H4 (cell line): ENCODE measurements around the gene UPK2. TPM values are rescaled to one million over a fixed set of nuclear protein-coding genes. Genes with fewer than 3 reads are reported as not detected.
A peak's percentile ranks its signal among the peaks of the same experiment; 100 is the strongest.

Source experiments
- DNase-seq: peaks from one replicate; pipeline ENCODE4 v3.0.0-alpha.2; 2015; ENCODE audit warnings: low spot score
- total RNA-seq: library from RNA; depleted of rRNA; stranded (reverse); fragments of >200 nt; shearing (Covaris generic); gene quantifications from 2 replicates; pipeline ENCODE4 v1.2.3, GENCODE V29; 2014

UPK2 gene
- total RNA-seq, 1 experiment from 2014 or later, result not detected

DNA sequence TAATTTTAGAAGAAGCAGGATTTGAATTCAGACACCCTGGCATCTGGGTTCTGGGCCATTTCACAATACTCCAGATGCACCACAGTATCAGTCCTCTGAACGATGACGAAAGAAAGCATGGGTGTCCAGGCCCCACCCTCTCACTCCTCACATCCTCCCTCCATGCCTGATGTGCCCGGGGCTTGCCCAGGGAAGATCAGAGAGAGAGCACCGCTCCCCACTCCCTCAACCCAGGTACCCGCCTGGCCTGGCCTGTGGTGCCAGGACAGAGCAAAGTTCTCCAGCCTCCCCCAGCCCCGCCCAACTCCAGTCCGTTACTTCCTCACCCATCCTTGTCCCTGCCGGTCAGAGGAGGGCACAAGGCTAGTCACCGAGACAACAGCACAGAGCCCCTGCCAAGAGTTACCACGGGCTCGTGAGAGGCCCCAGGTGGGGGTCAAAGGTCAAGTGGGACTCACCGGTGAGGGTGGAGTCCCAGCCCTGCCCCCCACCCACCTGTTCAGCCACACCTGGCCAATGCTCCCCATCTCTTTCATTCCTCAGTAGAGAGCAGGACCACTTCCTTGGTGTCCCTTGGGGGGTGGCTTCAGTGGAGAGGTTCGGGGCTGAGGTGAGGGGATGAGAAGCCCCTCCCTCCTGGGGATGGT is 38.5 kb upstream of the UPK2 start:
- DNase-seq, result peak; percentile 83

DNA sequence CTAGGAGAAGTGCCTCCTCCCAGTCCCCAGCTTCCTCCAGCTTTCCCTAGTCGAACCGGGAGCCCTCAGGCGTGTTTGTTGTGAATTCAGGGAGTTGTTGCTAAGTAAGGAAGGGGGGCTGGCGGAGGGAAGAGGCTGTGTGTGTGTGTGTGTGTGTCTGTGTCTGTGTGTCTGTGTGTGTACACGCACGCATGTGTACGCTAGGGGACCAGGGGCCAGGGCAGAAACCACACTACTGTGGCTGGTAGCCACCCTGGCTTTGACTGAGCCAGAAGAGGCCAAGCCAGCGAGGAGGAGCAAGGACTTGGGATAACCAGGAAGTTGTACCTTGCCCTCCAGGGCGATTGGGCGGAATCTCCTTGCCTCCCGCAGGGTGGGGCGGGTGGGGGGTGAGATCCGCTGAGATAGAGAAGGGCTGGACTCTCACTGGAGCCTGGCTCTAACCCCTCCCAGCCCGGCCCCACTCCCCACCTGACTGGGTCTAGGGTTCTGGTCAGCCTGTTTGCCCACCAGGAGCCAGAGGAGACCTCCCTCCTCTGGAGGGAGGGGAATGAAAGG is 37.9 kb upstream of the UPK2 start:
- peak; percentile 97 for DNase-seq

DNA sequence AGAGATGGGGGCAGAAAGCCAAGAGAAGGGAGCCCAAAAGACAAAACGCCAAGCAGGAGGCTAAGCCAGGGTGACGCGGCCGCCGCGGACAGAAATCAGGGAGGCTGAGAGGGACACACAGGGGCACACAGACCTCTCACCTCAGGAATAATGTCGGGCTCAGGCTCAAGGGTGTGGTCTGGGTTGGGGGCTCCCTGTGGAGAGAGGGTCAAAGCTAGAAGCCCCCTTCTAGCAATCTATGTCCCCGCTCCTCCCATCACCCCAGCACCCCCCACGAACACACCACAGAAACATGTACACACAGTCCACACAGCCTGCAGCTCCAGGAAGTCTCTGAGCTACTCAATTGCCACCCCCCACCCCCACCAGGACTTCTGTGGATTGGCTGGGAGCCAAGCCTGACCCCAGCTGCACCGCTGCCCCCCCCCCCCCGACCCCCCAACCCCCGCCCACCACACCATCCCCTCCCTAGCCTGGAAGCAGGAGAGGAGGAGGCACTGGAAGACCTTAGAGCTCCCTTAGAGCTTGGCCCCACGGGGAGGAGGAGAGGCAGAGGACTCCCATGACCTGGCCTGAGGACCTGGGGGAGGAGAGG is 37.3 kb upstream of the UPK2 start:
- DNase-seq, result peak; percentile 61

- peak; percentile 85 for DNase-seq
Observed at GRCh38 chr11:118921121-118921928, 34.8 kb upstream of the UPK2 start.

- peak; percentile 83 for DNase-seq
Observed at GRCh38 chr11:118921929-118922744, 34.0 kb upstream of the UPK2 start.

GRCh38 chr11:118922745-118923627 is 33.1 kb upstream of the UPK2 start:
- DNase-seq, result no peak

DNA sequence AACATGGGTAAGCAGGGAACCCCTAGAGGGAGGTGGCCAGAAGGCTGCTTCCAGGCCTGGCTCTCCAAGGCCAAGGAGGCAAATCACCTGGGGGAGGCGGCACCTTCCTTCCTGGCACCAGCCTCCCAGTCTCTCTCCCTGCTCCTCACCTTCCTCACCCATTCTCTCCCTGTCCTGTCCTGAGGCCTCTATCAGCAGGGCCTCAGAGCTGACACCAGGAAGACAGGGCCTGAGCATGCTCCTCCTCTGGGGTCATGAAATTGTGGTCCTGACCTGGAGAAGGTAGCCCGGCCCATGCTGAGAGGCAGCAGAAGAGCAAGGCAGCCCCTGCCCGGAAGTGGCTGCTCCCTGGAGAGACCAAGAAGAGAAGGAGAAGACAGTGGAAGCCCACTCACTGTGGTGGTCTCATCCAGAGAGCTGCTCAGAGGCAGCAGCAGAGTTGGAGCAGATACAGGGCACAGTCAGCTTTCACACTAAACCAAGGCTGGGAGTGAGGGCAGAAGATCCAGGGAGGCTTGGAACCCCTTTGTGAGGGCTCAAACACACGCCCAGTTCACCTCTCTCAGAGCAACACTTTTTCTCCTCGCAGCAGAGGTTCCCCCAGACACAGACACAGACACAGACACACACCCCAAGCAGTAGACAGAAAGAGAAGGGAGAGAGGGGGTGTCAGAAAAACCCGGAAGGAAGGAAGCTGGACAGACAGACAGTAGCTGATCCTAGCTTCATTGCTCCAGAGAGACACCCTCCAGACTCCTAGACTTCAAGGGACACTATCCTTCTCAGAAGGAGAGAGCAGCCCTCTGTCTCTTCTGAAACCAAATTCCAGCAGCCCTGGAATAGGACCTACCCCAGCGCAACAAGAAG is 32.1 kb upstream of the UPK2 start:
- DNase-seq, result no peak

DNA sequence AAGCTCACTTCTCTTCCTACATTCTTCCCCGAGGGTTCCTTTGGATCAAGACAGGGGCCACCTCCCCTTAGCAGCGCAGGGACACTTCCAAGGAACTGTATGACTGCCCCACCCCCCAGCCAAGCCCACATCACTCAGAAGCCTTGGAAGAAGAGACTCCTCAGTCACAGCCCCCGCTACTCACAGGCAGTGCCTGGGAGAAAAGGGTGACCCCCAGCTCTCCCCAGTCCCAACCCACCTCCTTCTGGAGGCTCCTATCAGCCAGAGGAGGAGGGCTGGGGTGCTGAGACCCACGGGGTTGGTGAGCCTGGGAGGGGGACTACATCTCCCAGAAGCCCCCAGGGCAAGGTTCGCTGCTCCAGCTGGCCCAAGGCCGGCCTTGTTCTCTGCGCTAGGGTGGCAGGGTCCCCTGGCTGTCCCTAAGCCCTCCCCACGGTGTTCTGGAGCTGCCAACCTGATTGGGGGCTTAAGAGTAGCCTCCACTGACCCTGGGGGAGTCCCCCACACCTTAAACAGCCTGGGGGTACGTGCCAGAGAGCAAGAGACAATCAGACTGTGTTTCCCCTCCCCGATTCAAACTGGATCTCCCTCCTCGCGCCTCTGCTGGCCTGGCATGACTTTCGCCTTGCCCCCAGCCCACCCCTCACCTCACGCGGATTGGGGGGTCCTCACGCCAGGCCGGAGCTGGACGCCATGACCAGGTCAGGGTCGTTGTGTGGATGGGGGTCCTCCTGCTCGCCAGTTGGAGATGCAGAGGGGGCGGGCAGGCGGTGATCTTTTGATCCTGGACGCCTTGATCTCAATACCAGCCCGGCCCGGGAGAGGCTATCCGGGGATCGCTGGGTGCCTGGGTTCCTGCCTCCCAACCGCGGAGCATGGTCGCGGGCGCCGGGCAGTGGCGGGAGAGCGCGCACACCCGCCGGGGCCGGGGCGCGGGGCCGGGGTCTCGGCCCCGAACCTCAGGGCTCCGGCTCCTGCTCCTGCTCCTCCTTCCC is 31.2 kb upstream of the UPK2 start:
- DNase-seq, result no peak

GRCh38 chr11:118927554-118928100 is 28.5 kb upstream of the UPK2 start:
- no peak for DNase-seq

DNA sequence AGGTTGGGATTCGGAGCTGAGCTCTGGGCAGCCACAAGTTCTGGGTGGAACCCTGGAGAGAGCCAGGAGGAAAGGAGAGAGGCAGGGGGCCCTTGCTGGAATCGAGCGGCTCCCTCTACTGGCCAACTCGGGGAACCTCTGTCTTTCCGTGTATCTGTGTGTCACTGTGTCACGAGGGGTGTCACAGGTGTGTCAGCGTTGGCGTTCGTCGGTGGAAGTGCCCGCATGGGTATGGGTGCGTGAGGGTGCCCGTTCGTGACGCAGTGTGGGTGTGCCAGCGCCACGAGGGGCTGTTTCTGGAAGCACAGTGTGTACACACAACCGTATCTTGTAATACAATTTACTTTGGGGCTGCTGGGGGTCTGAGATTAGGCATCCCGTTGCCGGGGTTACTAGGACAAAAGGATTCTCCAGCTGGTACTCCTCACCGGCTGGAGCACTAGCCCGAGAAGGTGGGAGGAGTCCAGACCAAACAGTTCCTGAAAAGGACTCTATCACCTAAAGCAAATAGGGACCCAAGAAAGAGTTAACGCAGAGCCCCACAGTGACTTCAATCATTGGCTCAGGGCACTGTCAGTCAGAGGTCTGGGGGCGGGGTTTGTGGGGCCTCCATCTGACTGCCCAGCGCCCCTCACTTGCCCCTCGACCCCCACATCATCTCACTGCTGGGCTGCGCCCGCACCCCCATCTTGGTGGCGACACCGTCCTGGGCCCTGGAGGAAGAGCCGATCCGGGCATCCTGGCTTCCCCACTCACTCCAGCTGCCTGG is 27.8 kb upstream of the UPK2 start:
- peak; percentile 90 for DNase-seq

- DNase-seq, result peak; percentile 51
Observed at GRCh38 chr11:118928870-118929500, 27.1 kb upstream of the UPK2 start.

DNA sequence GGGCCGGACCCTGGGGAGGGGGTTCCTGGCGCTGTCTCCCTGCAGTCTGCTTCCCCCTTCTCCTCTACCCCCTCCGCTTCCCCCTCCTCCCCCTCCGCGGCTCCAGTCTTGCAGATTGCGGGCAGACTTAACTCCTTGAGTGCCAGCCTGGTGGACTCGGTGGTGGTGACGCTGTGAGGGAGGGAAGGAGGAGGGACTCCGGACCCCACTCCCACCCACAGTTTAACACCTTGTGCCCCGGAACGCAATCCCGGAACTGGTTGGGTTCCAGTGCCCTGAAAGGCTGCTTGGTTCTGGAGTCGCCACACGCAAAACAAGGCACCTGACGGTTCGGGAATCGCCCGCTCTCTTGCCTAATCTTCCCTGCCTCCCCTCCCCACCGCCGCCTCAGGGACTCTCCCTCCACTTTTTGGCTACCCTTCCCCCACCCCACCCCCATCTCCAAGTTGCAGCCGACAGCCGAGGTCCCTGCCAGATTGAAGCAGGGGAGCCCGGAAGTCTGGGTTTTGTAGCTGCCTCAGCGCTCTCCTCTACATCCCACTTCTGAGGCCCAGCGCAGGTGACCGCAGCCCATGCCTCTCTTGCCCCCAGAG is 26.5 kb upstream of the UPK2 start:
- DNase-seq, result peak; percentile 93

- peak; percentile 65 for DNase-seq
Observed at GRCh38 chr11:118930094-118930712, 25.9 kb upstream of the UPK2 start.

GRCh38 chr11:118931571-118931970 is 24.5 kb upstream of the UPK2 start:
- DNase-seq, result no peak

- no peak for DNase-seq
Observed at GRCh38 chr11:118933486-118933885, 22.6 kb upstream of the UPK2 start.

- no peak for DNase-seq
Observed at GRCh38 chr11:118935376-118935775, 20.7 kb upstream of the UPK2 start.
